SK-N-SH (cell line): ENCODE data around the gene BRAF. TPM values are rescaled to one million over a fixed set of nuclear protein-coding genes. Genes with fewer than 3 reads are reported as not detected.

ENCODE experiments used
- CTCF ChIA-PET: fragments of 300-600, 350-600 bp; formaldehyde crosslinking; extraction: SDS; loops from one replicate; lab custom pipeline; 2021; lab: Yijun Ruan, JAX
- POLR2A ChIA-PET: fragments of 350-600 bp; sonication (Branson Sonifier 250); formaldehyde crosslinking; extraction: SDS; loops from one replicate; lab custom pipeline; 2020; ENCODE audit warnings: antibody characterized with exemption, inconsistent platforms; lab: Yijun Ruan, JAX
- DNase-seq: peaks from one replicate; pipeline ENCODE4 v3.0.0; 2012
- H2AFZ ChIP-seq: fragments of 200-600 bp; sonication (generic); 2 replicates; pipeline ENCODE4 v1.8.1; 2016; ENCODE audit warnings: antibody characterized with exemption, mild to moderate bottlenecking, low read depth
- H3F3A ChIP-seq: fragments of 200-600 bp; sonication (generic); replicated peaks from 2 replicates; pipeline ENCODE3; 2016; ENCODE audit warnings: antibody characterized with exemption, mild to moderate bottlenecking; ENCODE audit not compliant: insufficient read depth
- H3K27ac ChIP-seq, 2 experiments: fragments of 200-500 bp in 1 of 2; fragments of 200-600 bp in 1 of 2; sonication (Bioruptor generic) in 1 of 2; sonication (generic), shearing (Covaris generic) in 1 of 2; 2 replicates each; pipeline versions ENCODE4 v1.5.1 to v1.6.1; 2014 to 2016; ENCODE audit warnings: low read depth in 2 of 2, inconsistent platforms in 1 of 2, low read length in 1 of 2, mild to moderate bottlenecking in 1 of 2, mixed read lengths in 1 of 2
- H3K27me3 ChIP-seq: fragments of 200-600 bp; sonication (generic), shearing (Covaris generic); 2 replicates; pipeline ENCODE4 v1.6.1; 2016; ENCODE audit warnings: mixed run types; ENCODE audit not compliant: insufficient read depth
- H3K36me3 ChIP-seq, 2 experiments: fragments of 200-500 bp in 1 of 2; fragments of 200-600 bp in 1 of 2; sonication (Bioruptor generic) in 1 of 2; sonication (generic) in 1 of 2; replicated peaks in 1 of 2; 2 replicates each; pipeline versions ENCODE3 to v1.5.1; 2014 to 2016; ENCODE audit warnings: low read length in 1 of 2, mild to moderate bottlenecking in 1 of 2; ENCODE audit not compliant: insufficient read depth in 2 of 2, control insufficient read depth in 1 of 2
- H3K4me1 ChIP-seq, 2 experiments: fragments of 200-500 bp in 1 of 2; fragments of 200-600 bp in 1 of 2; sonication (Bioruptor generic) in 1 of 2; sonication (generic), shearing (Covaris generic) in 1 of 2; 2 replicates each; pipeline versions ENCODE4 v1.5.1 to v1.6.1; 2014 to 2016; ENCODE audit warnings: low read depth in 1 of 2, low read length in 1 of 2, mixed run types in 1 of 2; ENCODE audit not compliant: insufficient read depth in 2 of 2, control insufficient read depth in 1 of 2
- H3K4me2 ChIP-seq: fragments of 200-600 bp; sonication (generic), shearing (Covaris generic); 2 replicates; pipeline ENCODE4 v1.6.1; 2017; ENCODE audit warnings: mixed run types
- H3K4me3 ChIP-seq, 2 experiments: fragments of 200-500 bp in 1 of 2; fragments of 200-600 bp in 1 of 2; sonication (Bioruptor generic) in 1 of 2; sonication (generic), shearing (Covaris generic) in 1 of 2; 2 replicates each; pipeline versions ENCODE4 v1.5.1 to v1.8.1; 2014 to 2016; ENCODE audit warnings: low read depth in 2 of 2, inconsistent platforms in 1 of 2, low read length in 1 of 2, mild to moderate bottlenecking in 1 of 2, mixed read lengths in 1 of 2, moderate library complexity in 1 of 2
- H3K79me2 ChIP-seq: fragments of 200-600 bp; sonication (generic); 2 replicates; pipeline ENCODE4 v1.8.1; 2017; ENCODE audit warnings: mild to moderate bottlenecking; ENCODE audit not compliant: insufficient read depth
- H3K9ac ChIP-seq: fragments of 200-600 bp; sonication (generic); 2 replicates; pipeline ENCODE4 v1.6.1; 2017; ENCODE audit warnings: mixed run types
- H3K9me2 ChIP-seq: fragments of 200-600 bp; sonication (generic); 2 replicates; pipeline ENCODE4 v1.6.1; 2017; ENCODE audit warnings: mixed run types
- H3K9me3 ChIP-seq: fragments of 200-600 bp; sonication (generic); 2 replicates; pipeline ENCODE4 v1.6.1; 2017; ENCODE audit warnings: mixed run types, mild to moderate bottlenecking, moderate library complexity
- H4K20me1 ChIP-seq: fragments of 200-600 bp; sonication (generic); 2 replicates; pipeline ENCODE4 v1.6.1; 2017; ENCODE audit warnings: mild to moderate bottlenecking, mixed run types; ENCODE audit not compliant: insufficient read depth
- CHD2 ChIP-seq: fragments of 150-350 bp; IDR thresholded peaks from 2 replicates; pipeline ENCODE4 v1.6.1; 2018; ENCODE audit warnings: low read length; ENCODE audit not compliant: partially characterized antibody
- CTCF ChIP-seq: fragments of 200-600 bp; sonication (generic); IDR thresholded peaks from 2 replicates; pipeline ENCODE4 v1.6.1; 2017; ENCODE audit warnings: antibody characterized with exemption, mild to moderate bottlenecking, moderate library complexity
- ELF1 ChIP-seq: IDR thresholded peaks from 2 replicates; pipeline ENCODE4 v1.4.0; 2012
- EZH2phosphoT487 ChIP-seq: fragments of 200-600 bp; sonication (generic); IDR thresholded peaks from 2 replicates; pipeline ENCODE4 v1.6.1; 2017; ENCODE audit warnings: low read depth, mixed run types, mild to moderate bottlenecking, antibody characterized with exemption, moderate library complexity, borderline replicate concordance
- FOXJ3 ChIP-seq: sonication (generic); formaldehyde crosslinking; IDR thresholded peaks from 2 replicates; pipeline ENCODE4 v1.5.1; 2020; ENCODE audit warnings: mild to moderate bottlenecking, missing genetic modification reagents
- FOXM1 ChIP-seq: IDR thresholded peaks from 2 replicates; pipeline ENCODE4 v1.4.0; 2012; ENCODE audit warnings: low read depth, mild to moderate bottlenecking
- GABPA ChIP-seq: IDR thresholded peaks from 2 replicates; pipeline ENCODE4 v1.4.0; 2012; ENCODE audit warnings: low read depth, mild to moderate bottlenecking
- GATA2 ChIP-seq: sonication (generic); formaldehyde crosslinking; IDR thresholded peaks from 2 replicates; pipeline ENCODE4 v1.5.0; 2020; ENCODE audit warnings: mild to moderate bottlenecking, missing genetic modification reagents
- RAD21 ChIP-seq: IDR thresholded peaks from 2 replicates; pipeline ENCODE4 v1.6.1; 2012; ENCODE audit warnings: mild to moderate bottlenecking, low read length
- RCOR1 ChIP-seq: fragments of 150-350 bp; IDR thresholded peaks from 2 replicates; pipeline ENCODE4 v1.6.1; 2017; ENCODE audit warnings: antibody characterized with exemption, low read length
- RFX5 ChIP-seq: IDR thresholded peaks from 2 replicates; pipeline ENCODE4 v1.6.1; 2012; ENCODE audit warnings: mild to moderate bottlenecking, improper control_type of control experiment, low read length
- RXRA ChIP-seq: IDR thresholded peaks from 2 replicates; pipeline ENCODE4 v1.4.0; 2012; ENCODE audit warnings: low read depth, mild to moderate bottlenecking, borderline replicate concordance
- SIN3A ChIP-seq: IDR thresholded peaks from 2 replicates; pipeline ENCODE4 v1.6.1; 2012; ENCODE audit warnings: low read depth, mild to moderate bottlenecking, low read length, moderate library complexity, borderline replicate concordance
- TAF1 ChIP-seq: IDR thresholded peaks from 2 replicates; pipeline ENCODE4 v1.6.1; 2012; ENCODE audit warnings: low read depth, mild to moderate bottlenecking, low read length, moderate library complexity, borderline replicate concordance
- TCF12 ChIP-seq: IDR thresholded peaks from 2 replicates; pipeline ENCODE4 v1.4.0; 2012
- USF2 ChIP-seq: fragments of 150-350 bp; IDR thresholded peaks from 2 replicates; pipeline ENCODE4 v1.6.1; 2017; ENCODE audit warnings: antibody characterized with exemption, low read length, low read depth, borderline replicate concordance
- ZBTB33 ChIP-seq: IDR thresholded peaks from 2 replicates; pipeline ENCODE4 v1.4.0; 2012; ENCODE audit warnings: low read depth, borderline replicate concordance
- WGBS: methylation state at CpG from one replicate; pipeline ENCODE4 v1.1.6; 2017; ENCODE audit warnings: low lambda C conversion rate; 5-methylcytosine and 5-hydroxymethylcytosine counted together
- polyA plus RNA-seq, 3 experiments: library from polyadenylated mRNA; depleted of rRNA; stranded (reverse); fragments of >200 nt; gene quantifications; 2 replicates each; pipeline ENCODE4 v1.2.3, GENCODE V29; 2012

BRAF gene
- polyA plus RNA-seq, 1 of the 3 experiments (the other 2 are of a cell fraction), result 5.2 TPM

- WGBS, result 91% methylated on average over 1 of the region's 1 CpG
- no peak for TF ChIP-seq GABPA
- no peak for TF ChIP-seq ELF1
- TF ChIP-seq CHD2, result no peak
- TF ChIP-seq EZH2phosphoT487, result no peak
- TF ChIP-seq TCF12, result no peak
- no peak for TF ChIP-seq TAF1
- no peak for TF ChIP-seq USF2
- no peak for TF ChIP-seq RCOR1
- no peak for TF ChIP-seq RXRA
- TF ChIP-seq CTCF, result no peak
- TF ChIP-seq FOXM1, result no peak
- TF ChIP-seq GATA2 (CRISPR knock-in tag), result no peak
- TF ChIP-seq ZBTB33, result no peak
- no peak for TF ChIP-seq RFX5
- no peak for TF ChIP-seq SIN3A
- no peak for TF ChIP-seq FOXJ3 (CRISPR knock-in tag)
- no peak for TF ChIP-seq RAD21
- H3K9me2 ChIP-seq, result no peaks in the 10 kb centered on the region
- H3F3A ChIP-seq, result no peaks in the 10 kb centered on the region
- H2AFZ ChIP-seq, result no peak overlapping the region
- no peak overlapping the region for H3K9ac ChIP-seq
- no peaks in the 10 kb centered on the region for H3K9me3 ChIP-seq
- ChIA-PET CTCF (interaction anchor here (1.4 to 5.2 kb wide), 3 partner anchors 18 to 184 kb away, joined by 3 to 47 read pairs (median 5); no protein-coding TSS in a partner anchor), POLR2A (no interaction called here)
- no peaks in the 10 kb centered on the region for H3K79me2 ChIP-seq
- H3K4me3 ChIP-seq, result no peak overlapping the region
- no peaks in the 10 kb centered on the region; a peak in 1 of 4 replicates for H3K4me1 ChIP-seq
- H3K27me3 ChIP-seq, result no peaks in the 10 kb centered on the region
- H4K20me1 ChIP-seq, result no peaks in the 10 kb centered on the region
- DNase-seq, result no peak
- H3K36me3 ChIP-seq, result peaks cover 30 to 39% of the 10 kb centered on the region in 2 experiments
- no peak overlapping the region for H3K27ac ChIP-seq
- H3K4me2 ChIP-seq, result no peak overlapping the region
Measured at GRCh38 chr7:140829720-140830119, 95.0 kb downstream of the BRAF start.
